AG04450 (cell line): Measurements from ENCODE around the gene PDZRN3. TPM values are rescaled to one million over a fixed set of nuclear protein-coding genes. Genes with fewer than 3 reads are reported as not detected.

ENCODE experiments used
- CTCF ChIA-PET: fragments of 300-600, 350-600 bp; formaldehyde crosslinking; extraction: SDS; loops from one replicate; lab custom pipeline; 2022; ENCODE audit warnings: antibody characterized with exemption, inconsistent platforms; lab: Charles Lee
- POLR2A ChIA-PET: fragments of 350-600 bp; formaldehyde crosslinking; extraction: SDS; loops from one replicate; lab custom pipeline; 2021; ENCODE audit warnings: antibody characterized with exemption, inconsistent platforms; lab: Yijun Ruan, JAX
- DNase-seq: peaks from one replicate; pipeline ENCODE4 v3.0.0-alpha.2; 2011; ENCODE audit warnings: low read depth, low spot score
- H3K27ac ChIP-seq: one replicate; pipeline ENCODE4 v1.5.1; 2012; ENCODE audit warnings: low read depth, low read length, control low read depth
- H3K27me3 ChIP-seq: one replicate; pipeline ENCODE4 v1.6.0; 2012; ENCODE audit warnings: low read length; ENCODE audit not compliant: control insufficient read depth, insufficient read depth
- H3K4me3 ChIP-seq: 2 replicates; pipeline ENCODE4 v1.5.1; 2011; ENCODE audit warnings: mild to moderate bottlenecking, low read depth, low read length, control low read depth
- H3K9me3 ChIP-seq: 2 replicates; pipeline ENCODE4 v1.5.1; 2012; ENCODE audit warnings: low read length; ENCODE audit not compliant: control insufficient read depth, insufficient read depth
- CTCF ChIP-seq: IDR thresholded peaks from 2 replicates; pipeline ENCODE4 v1.5.1; 2011; ENCODE audit warnings: low read depth, low read length, control low read depth, inconsistent platforms
- polyA plus RNA-seq: library from polyadenylated mRNA; depleted of rRNA; stranded (reverse); fragments of >200 nt; gene quantifications from 2 replicates; pipeline ENCODE4 v1.2.3, GENCODE V29; 2011

PDZRN3 gene
- polyA plus RNA-seq, 1 experiment, result 14.7 TPM

DNA sequence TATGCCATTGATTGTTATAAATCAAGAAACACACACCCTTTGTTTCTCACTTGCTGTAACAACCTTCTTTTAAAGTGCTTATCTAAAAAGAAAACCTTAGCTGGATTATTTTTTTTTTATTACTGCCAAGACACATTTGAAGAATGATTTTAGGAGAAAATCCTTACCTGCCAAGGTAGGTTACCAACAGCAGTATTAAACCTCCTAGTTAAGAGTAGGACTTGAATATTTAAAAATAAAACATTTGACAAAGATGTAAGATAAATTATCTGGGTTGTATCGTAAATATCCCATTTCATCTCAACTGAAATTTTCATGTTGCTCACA lies 192.1 kb downstream of the PDZRN3 start:
- H3K9me3 ChIP-seq, result no peaks in the 10 kb centered on the region
- no peak for TF ChIP-seq CTCF
- H3K27ac ChIP-seq, result no peak overlapping the region
- no peak overlapping the region for H3K4me3 ChIP-seq
- no peaks in the 10 kb centered on the region for H3K27me3 ChIP-seq
- DNase-seq, result no peak
- ChIA-PET CTCF (interaction anchor here (0.6 to 3.4 kb wide), 15 partner anchors 9 to 336 kb away, joined by 3 to 25 read pairs (median 4); no protein-coding TSS in a partner anchor), POLR2A (no interaction called here)

DNA sequence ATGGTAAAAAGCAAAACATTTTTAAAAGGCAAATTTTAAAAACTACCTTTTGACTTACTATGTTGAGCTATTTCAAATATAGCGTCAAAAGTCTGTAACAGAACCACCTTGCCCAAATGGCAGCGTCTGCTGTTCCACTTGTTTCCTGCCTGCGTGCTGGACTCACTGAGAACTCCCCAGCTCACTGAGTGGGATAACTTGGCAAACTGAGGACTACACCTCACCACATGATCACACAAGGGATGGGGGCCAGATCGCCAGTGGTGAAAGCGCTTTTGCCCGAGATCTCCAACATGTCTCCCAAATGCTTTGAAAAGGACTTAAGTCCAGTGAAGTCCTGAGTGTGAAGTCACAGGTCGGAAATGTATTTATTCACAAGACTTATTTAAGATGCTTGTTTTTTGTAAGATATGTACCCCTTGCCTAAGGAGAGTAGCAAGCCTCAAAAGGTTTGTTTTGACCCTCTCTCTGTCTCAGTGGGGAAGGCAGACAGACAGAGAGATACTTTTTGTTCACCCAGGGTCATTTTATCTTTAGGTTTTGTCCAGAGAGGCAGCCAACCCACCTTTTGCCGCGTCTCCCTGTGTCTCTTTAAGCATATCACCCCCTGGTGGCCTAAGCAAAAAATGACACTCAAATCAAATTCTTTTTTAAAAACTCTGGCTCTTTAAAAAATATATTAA lies 192.6 kb downstream of the PDZRN3 start:
- H3K4me3 ChIP-seq, result no peak overlapping the region
- ChIA-PET POLR2A (no interaction called here), CTCF (interaction anchor here (0.6 to 3.4 kb wide), 20 partner anchors 9 to 336 kb away, joined by 3 to 25 read pairs (median 4); no protein-coding TSS in a partner anchor)
- no peak for DNase-seq
- H3K27me3 ChIP-seq, result no peaks in the 10 kb centered on the region
- H3K9me3 ChIP-seq, result no peaks in the 10 kb centered on the region
- TF ChIP-seq CTCF, result peak; percentile 72
- H3K27ac ChIP-seq, result no peak overlapping the region

GRCh38 chr3:73431183-73431900 lies 193.4 kb downstream of the PDZRN3 start:
- ChIA-PET CTCF (interaction anchor here (0.6 to 3.4 kb wide), 9 partner anchors 8 to 335 kb away, joined by 3 to 25 read pairs (median 4); no protein-coding TSS in a partner anchor), POLR2A (no interaction called here)
- Histone ChIP-seq H3K27ac (no peak overlapping the region), H3K9me3 (no peaks in the 10 kb centered on the region), H3K4me3 (no peak overlapping the region), H3K27me3 (no peaks in the 10 kb centered on the region)
- no peak for DNase-seq
- TF ChIP-seq CTCF, result no peak

DNA sequence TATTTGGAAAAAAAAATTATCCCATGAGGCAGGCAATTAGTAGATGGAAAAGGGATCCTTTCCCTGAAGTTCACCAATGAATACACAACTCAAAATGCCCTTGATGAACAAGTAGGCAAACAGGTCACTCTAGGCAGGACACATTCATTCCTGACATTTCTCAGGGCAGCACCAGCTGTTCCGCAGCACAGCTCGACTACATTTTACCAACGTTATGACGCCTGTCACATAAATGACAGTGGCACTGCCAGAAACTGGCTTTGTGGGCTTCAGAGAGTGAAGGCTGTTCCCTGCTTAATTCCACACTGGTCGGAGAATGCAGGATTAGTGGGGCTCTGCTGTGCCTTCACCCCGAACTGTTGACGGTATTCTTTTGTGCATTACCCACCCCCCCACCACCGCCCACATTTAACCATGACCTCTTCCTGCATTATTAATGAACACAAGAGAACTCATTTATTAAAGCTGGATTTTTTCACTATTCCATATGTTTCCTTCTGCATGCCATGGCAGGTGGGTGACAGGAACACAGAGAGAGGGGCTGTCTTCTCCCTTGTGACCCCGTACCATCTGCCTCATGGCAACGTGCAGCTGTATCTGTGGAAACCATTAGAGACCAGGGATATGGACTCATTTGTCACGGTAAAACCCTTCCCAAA lies 197.6 kb downstream of the PDZRN3 start:
- no peak overlapping the region for H3K4me3 ChIP-seq
- ChIA-PET CTCF (interaction anchor here (0.6 kb wide), 1 partner anchor 560 kb away, joined by 6 read pairs; no protein-coding TSS in a partner anchor), POLR2A (no interaction called here)
- no peak for TF ChIP-seq CTCF
- no peak overlapping the region for H3K27ac ChIP-seq
- H3K9me3 ChIP-seq, result no peaks in the 10 kb centered on the region
- H3K27me3 ChIP-seq, result no peaks in the 10 kb centered on the region
- no peak for DNase-seq

- ChIA-PET POLR2A (no interaction called here), CTCF (no interaction called here)
- Histone ChIP-seq H3K27me3 (no peaks in the 10 kb centered on the region), H3K9me3 (no peaks in the 10 kb centered on the region), H3K4me3 (no peak overlapping the region), H3K27ac (no peak overlapping the region)
- DNase-seq, result no peak
- no peak for TF ChIP-seq CTCF
Measured at GRCh38 chr3:73426606-73427005, 198.1 kb downstream of the PDZRN3 start.
